HuH-7.5 (cell line): ENCODE measurements around the gene MPV17L2.

ENCODE experiments used
- DNase-seq: peaks from one replicate; pipeline ENCODE4 v3.0.0; 2011; ENCODE audit warnings: low spot score

The MPV17L2 gene

DNA sequence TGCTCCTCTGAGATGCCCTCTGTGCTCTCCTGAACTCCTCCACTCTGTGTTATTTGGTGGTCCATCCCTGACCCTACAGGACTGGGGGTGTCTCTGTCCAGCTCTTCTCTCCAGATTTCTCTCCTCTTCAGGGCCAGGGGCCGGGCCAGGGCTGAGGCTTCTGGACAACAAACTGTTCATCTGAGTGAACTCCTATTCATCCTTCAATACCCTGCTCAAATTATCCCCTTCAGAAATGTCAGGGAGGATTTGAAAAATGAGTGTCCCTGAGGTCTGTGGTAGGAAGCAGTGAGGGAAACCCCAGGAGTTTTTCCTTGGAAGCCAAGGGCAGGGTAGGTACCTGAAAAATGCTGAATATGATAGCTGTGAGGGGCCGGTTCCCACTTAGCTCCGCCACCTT lies 25.6 kb downstream of the MPV17L2 start:
- no peak for DNase-seq

GRCh38 chr19:18219911-18220631 lies 27.1 kb downstream of the MPV17L2 start:
- DNase-seq: no peak

- DNase-seq: no peak
These were observed 27.7 kb downstream of the MPV17L2 start for GRCh38 chr19:18220632-18221275.

DNA sequence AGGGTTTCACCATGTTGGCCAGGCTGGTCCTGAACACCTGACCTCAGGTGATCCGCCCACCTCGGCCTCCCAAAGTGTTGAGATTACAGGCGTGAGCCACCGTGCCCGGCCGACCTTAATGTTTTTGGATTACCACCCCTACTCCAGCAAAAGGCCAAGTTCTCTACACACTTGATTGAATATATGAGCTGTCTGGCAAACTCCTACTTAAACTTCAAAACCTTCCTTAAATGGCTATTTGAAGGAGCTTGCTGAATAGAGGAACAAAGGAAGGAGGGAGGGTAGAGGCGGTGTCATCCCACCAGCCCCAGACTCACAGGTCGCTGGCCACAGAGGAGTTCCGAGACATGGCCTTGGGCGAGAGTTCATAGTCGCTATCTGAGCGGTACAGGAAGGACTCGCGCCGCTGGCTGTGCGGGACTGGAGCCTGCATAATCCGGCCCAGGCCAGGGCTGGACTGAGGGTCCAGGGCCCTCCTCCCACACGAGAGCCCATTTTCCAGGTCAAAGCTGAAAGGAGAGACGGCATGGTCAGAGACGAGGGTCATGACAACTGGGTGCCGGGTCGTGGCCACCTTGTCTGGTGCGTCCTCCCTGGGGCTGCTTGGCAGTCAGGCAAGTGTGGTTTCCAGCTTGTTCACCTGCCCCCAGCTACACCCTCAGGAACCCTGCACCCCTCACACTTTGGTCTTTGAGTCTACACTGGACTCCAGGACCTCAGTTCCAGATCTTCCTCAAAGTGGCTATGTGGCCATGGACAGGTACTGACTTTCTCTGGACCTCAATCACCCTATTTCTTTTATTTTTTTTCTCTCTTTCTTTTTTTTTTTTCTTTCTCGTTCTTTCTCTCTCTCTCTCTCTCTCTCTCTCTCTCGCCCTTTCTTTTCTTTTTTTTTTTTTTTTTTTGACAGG lies 29.1 kb downstream of the MPV17L2 start:
- no peak for DNase-seq

DNA sequence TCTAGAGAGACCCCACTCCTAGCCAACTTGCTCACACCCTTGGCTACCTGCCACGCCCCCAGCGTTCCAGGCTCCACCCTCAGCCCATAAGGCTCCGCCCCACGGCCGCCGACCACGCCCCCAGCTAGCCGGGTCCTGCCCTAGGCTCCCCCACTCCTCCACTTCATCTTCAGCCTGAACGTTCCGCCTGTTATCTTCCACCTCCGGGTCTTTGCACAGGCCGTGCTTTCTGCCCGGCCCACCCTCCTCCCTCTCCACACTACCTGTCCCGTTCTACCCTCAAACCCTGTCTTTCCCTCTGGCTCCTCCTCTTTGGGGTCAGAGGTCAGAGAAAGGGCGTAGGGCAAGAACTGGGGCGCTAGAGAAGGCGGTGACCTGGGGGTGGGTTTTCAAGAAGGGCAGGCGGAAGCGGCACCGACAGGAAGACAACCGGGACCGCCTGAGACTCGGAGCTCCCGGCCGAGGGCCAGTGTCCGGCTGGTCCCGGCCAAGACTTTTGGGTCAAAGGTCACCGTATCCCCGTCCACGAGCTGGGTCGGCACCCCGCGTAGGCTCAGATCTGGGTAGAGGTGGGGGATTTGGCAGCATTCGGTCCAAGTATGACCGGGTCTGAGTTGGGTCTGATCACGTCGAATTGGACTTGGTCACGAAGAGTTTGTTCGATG lies 31.0 kb downstream of the MPV17L2 start:
- peak; percentile 87 for DNase-seq

DNA sequence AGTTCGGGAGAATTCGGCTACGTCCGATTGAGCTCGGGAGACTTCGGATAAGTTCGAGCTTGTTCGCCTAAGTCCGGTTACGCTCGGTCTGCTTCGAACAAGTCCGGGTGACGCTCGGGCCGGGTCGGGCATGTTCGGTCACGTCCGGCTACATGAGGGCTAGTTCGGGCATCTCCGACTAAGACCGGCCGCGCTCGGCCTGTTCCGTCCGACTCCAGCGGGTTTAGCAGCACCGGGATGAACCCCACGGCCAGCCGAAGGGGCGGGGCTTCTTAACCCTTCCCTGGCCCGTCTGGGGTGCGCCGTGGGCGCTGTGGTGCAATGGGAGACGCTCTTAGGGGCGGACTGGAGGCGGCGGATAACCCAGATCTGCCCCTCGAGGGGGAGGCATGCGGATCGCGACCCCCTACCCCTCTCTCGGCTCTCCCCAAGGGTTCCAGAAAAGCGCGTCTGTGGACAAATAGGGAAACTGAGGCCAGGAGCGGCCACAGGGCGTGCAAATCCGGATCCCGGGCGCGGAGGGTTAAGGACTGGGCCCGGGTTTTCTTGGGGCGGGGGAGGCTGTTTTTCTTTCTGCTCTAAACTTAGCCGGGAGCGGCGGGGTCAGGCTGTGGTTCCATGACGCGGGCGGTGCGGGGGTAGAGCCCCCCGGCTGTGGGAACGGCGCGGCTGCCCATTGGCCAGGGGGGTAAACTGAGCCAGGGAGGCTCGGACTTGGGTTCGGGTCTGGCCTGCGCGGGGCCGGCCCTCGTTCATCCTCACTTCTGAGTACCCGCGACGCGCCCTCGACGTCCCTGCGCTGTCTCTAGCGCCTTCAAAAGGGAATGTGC lies 31.7 kb downstream of the MPV17L2 start:
- DNase-seq: peak; percentile 99

DNA sequence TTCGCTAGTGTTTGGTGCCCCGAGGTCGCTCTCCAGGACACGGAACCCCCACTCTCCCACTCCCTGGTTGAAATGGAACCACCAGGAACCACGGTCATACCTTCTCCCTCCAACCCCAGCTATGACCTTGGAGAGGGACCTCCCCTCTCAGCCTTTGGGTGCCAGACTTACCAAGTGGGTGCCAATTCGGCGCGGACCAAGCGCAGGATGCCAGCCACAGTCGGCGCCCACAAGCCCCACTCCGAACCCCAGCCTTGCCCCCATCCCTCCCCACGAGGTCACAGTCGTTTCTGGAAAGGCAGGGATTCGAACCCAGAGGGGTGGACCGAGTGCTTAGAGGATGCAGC lies 32.3 kb downstream of the MPV17L2 start:
- no peak for DNase-seq

GRCh38 chr19:18225702-18226468 lies 32.9 kb downstream of the MPV17L2 start, which contains the start of gene PDE4C:
Gene PDE4C (minus strand): TSS chr19:18226438. CDS start chr19:18226415, 23 bp downstream.
- peak; percentile 56 for DNase-seq

DNA sequence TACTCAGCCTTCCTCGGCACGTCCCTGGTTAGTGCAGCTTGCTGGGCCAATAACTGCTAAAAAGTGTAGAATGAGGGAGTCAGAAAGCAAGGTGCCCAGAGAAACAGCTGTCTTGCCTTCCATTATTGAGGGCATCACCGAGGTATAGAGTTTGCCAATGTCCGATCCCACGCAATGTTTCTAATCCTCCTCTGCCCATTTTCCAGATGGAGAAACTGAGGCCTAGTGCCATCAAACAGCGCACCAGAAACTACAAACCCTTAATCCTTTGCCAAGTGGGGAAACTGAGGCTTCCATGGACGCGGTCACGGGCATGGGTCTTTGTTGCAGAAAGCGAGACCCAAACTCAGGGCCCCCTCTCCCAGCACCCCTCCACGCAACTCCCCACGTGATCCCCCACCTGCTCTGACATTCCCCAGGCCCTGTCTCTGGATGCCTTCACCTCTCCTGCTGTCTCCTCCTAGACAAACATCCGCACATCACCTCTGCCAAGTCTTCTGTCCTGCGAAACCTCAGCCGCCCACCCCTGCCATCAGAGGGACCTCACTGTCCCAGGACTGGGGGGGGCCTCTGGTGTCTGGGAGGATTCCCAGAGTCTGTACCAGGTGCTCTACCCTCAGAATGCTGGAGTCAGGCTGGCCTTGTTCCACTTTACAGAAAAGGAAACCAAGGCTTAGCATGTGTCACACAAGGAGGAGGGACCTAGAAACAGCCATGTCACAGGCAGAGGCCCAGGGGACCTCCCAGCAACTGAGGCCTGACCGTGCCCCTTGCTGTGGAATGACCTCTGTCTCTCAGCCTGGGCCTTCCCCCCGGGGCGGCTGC lies 34.1 kb downstream of the MPV17L2 start:
- DNase-seq: no peak

GRCh38 chr19:18227781-18228271 lies 34.8 kb downstream of the MPV17L2 start:
- DNase-seq: no peak

GRCh38 chr19:18229474-18229873 lies 36.5 kb downstream of the MPV17L2 start:
- DNase-seq: no peak

DNA sequence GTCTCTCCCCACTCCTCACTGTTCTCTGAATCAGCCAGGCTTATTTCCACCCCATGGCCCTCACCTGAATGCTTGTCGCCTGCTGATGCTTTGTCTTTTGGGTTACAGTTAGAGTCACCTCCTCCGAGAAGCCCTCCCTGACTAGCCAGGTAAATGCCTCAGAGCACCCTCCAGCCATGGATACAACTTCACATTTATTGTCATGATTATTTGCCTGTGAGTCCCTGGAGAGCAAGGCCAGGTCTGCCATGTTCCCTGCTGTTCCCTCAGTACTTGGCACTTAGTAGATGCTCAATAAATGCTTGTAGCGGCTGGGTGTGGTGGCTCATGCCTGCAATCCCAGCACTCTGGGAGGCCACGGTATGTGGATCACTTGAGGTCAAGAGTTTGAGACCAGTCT lies 36.9 kb downstream of the MPV17L2 start:
- no peak for DNase-seq

GRCh38 chr19:18230941-18231734 lies 38.1 kb downstream of the MPV17L2 start:
- DNase-seq: peak; percentile 19

DNA sequence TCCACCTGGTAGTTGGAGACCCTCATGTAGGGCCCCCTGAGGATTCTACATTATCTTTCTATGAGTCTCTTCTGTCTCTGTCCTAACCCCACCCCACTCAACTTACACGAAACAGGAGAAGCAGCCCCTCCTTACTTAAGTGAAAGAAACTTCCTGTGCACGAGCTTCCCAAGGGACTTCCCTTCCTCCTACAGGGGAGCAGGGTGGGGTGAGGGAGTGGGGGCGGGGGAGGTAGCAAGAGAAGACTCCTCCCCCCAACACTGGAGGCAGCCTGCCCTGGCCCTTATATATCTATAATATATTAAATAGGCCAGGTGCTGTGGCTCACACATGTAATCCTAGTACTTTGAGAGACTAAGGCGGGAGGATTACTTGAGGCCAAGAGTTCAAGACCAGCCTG lies 38.8 kb downstream of the MPV17L2 start:
- DNase-seq: no peak

DNA sequence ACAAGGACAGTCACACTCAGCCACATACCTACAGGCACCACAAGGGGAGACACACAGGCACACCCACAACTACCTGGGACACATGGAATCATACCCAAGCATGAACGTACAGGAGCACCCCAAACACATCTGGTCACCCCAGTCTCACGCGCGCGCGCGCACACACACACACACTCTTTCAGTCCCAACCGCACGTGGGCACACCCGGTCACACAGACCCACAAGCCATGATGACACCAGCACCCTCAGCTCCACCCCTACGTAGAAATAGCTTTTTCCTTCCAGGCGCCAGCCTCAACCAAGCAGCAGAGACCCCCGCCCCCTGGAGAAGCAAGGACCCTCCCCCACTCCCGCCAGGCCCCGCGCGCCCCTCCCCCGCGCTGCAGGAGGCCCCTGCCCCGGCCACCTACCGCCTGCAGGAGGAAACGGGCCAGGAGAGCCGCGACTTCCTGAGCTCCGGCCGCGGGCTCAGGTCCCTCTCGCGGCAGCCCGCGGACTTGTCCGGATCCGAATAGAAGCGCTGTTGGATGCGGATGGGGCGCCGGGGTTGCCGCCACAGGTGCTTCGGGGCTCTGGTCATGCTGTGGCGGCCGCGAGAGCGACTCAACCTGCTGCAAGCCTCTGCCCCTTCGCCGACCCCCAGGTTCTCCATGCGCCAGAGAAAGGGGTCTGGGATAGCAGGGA lies 39.7 kb downstream of the MPV17L2 start:
- DNase-seq: peak; percentile 80

- DNase-seq: peak; percentile 94
These were observed 40.3 kb downstream of the MPV17L2 start for GRCh38 chr19:18233224-18233825.

GRCh38 chr19:18234194-18234593 lies 41.2 kb downstream of the MPV17L2 start:
- no peak for DNase-seq

- DNase-seq: no peak
These were observed 46.3 kb downstream of the MPV17L2 start for GRCh38 chr19:18239303-18239702.
